ENCODE results near the gene PNMA6E. TPM values are rescaled to one million over a fixed set of nuclear protein-coding genes. Genes with fewer than 3 reads are reported as not detected.

The PNMA6E gene
- total and polyA plus RNA-seq, 2 donors (not counting 3 experiments of a cell fraction or from before 2014, with no cell fraction given), result not detected

GRCh38 chrX:153397256-153397960 lies 3.7 kb downstream of the PNMA6E start:
- no peaks in the 10 kb centered on the region for H3K36me3 ChIP-seq (ENCODE audit: control insufficient read depth in 2 of 2, extremely low read depth in 1 of 2, insufficient read depth in 2 of 2, low read length in 2 of 2)
- FAIRE-seq, result no peak
- POLR2A ChIA-PET, result no interaction called here
- no peaks in the 10 kb centered on the region for H3K79me2 ChIP-seq (ENCODE audit: control insufficient read depth, insufficient read depth, low read length)
- no peaks in the 10 kb centered on the region for H3K9me3 ChIP-seq (replicated peaks; ENCODE audit: control insufficient read depth, insufficient read depth, low read length)
- H3K27ac ChIP-seq (ENCODE audit: insufficient read depth, low read depth, low read length), result no peak overlapping the region
- no peak for DNase-seq (ENCODE audit: low read depth, low spot score)
- intact Hi-C loops (cut with micrococcal nuclease), result no loop called here
- H3K27me3 ChIP-seq (ENCODE audit: control insufficient read depth in 2 of 2, insufficient read depth in 2 of 2, low read length in 2 of 2), result no peaks in the 10 kb centered on the region
- no peak overlapping the region for H3K9ac ChIP-seq (replicated peaks; ENCODE audit: extremely low read depth, insufficient read depth, low read length)
- CTCF ChIA-PET, result interaction anchor here (0.6 kb wide), 1 partner anchor 10 kb away, joined by 3 read pairs; no protein-coding TSS in a partner anchor
- dilution Hi-C loops (cut with MboI; ENCODE audit: extremely low pct_ligation_motif_present, low sequenced_read_pairs), result no loop called here
- no peaks in the 10 kb centered on the region for H3K4me1 ChIP-seq (ENCODE audit: control insufficient read depth, extremely low read depth, insufficient read depth, low read length)
- no peak overlapping the region for H3K4me3 ChIP-seq (replicated peaks in 1 of 3; ENCODE audit: insufficient read depth in 1 of 3, low read depth in 1 of 3, low read length in 3 of 3)
- no peak overlapping the region for H2AFZ ChIP-seq (ENCODE audit: low read depth, low read length)
- no peaks in the 10 kb centered on the region for H4K20me1 ChIP-seq (replicated peaks; ENCODE audit: control insufficient read depth, extremely low read depth, insufficient read depth, low read length)
- TF ChIP-seq CTCF (IDR thresholded peaks at IDR 0.05; ENCODE audit: extremely low read depth in 1 of 2, insufficient read depth in 1 of 2, low read depth in 1 of 2, low read length in 2 of 2) (no peak), GATA2 (IDR thresholded peaks at IDR 0.05; ENCODE audit: insufficient read depth, insufficient read length, low read depth, low read length) (no peak), POLR2A (IDR thresholded peaks at IDR 0.05; ENCODE audit: low read depth, low read length) (no peak), MAX (IDR thresholded peaks at IDR 0.05; ENCODE audit: insufficient read depth, insufficient read length) (no peak), POLR2AphosphoS5 (IDR thresholded peaks at IDR 0.05; ENCODE audit: insufficient read depth, low read depth, low read length) (no peak), FOS (IDR thresholded peaks at IDR 0.05; ENCODE audit: borderline replicate concordance, insufficient read depth, low read length) (no peak), EZH2 (IDR thresholded peaks at IDR 0.05; ENCODE audit: borderline replicate concordance, low read depth, low read length, severe bottlenecking) (no peak), MYC (IDR thresholded peaks at IDR 0.05; ENCODE audit: low read depth, low read length) (no peak), JUN (IDR thresholded peaks at IDR 0.05; ENCODE audit: borderline replicate concordance, insufficient read depth, insufficient read length, low read depth) (no peak)
- no TSS peak for BruUV-seq (replicated peaks)
- H3K9me1 ChIP-seq (replicated peaks; ENCODE audit: control insufficient read depth, extremely low read depth, insufficient read depth, low read length), result no peaks in the 10 kb centered on the region
- H3K4me2 ChIP-seq (ENCODE audit: insufficient read depth, low read length), result no peak overlapping the region
